Measurements from ENCODE around the gene PPA1. TPM values are rescaled to one million over a fixed set of nuclear protein-coding genes. Genes with fewer than 3 reads are reported as not detected.
"Not testable (repeated sequence)": the region's sequence is repeated elsewhere in the genome, so short reads cannot be mapped to it uniquely, and the experiment has no call there.

Gene PPA1
- total RNA-seq, 4 donors from 2014 or later, result 147 to 169 (median 150) TPM

- Histone ChIP-seq H3K4me3 (no peak overlapping the region), H3K4me1 (peaks cover 0 to 72% (median 19%) of the 10 kb centered on the region in 4 donors), H3K9me3 (no peaks in the 10 kb centered on the region), H3K27ac (peak overlapping the region in 1 of 4 donors; percentile 1), H3K36me3 (peaks cover 0 to 33% (median 7%) of the 10 kb centered on the region in 3 donors), H3K27me3 (no peaks in the 10 kb centered on the region)
- no peak for DNase-seq (ENCODE audit: low spot score in 2 of 2)
- 65 to 71% methylated on average over 1 of the region's 1 CpG for WGBS, 2 donors
- TF ChIP-seq CTCF (IDR thresholded peaks at IDR 0.05) (no peak), EP300 (IDR thresholded peaks at IDR 0.05) (no peak), POLR2A (IDR thresholded peaks at IDR 0.05) (no peak)
Observed at GRCh38 chr10:70162892-70163201, 70.4 kb downstream of the PPA1 start.

- Histone ChIP-seq H3K4me3 (no peak overlapping the region), H3K9me3 (no peaks in the 10 kb centered on the region), H3K27ac (peak overlapping the region in 1 of 4 donors; percentile 1), H3K27me3 (no peaks in the 10 kb centered on the region), H3K4me1 (peaks cover 0 to 66% (median 16%) of the 10 kb centered on the region in 4 donors), H3K36me3 (peaks cover 0 to 33% (median 7%) of the 10 kb centered on the region in 3 donors)
- WGBS, 2 donors, result 85 to 90% methylated on average over 2 of the region's 2 CpGs
- TF ChIP-seq EP300 (IDR thresholded peaks at IDR 0.05), result no peak
- no peak for TF ChIP-seq CTCF (IDR thresholded peaks at IDR 0.05)
- no peak for TF ChIP-seq POLR2A (IDR thresholded peaks at IDR 0.05)
- no peak for DNase-seq (ENCODE audit: low spot score in 2 of 2)
Observed at GRCh38 chr10:70162151-70162891, 70.9 kb downstream of the PPA1 start.

GRCh38 chr10:70160798-70161197, 72.4 kb downstream of the PPA1 start:
- TF ChIP-seq POLR2A (IDR thresholded peaks at IDR 0.05) (no peak), CTCF (IDR thresholded peaks at IDR 0.05) (no peak), EP300 (IDR thresholded peaks at IDR 0.05) (no peak)
- WGBS, 2 donors, result 45 to 63% methylated on average over 1 of the region's 1 CpG
- DNase-seq (ENCODE audit: low spot score in 2 of 2), result no peak
- H3K27me3 ChIP-seq, result no peaks in the 10 kb centered on the region
- peaks cover 0 to 47% (median 7%) of the 10 kb centered on the region in 3 donors for H3K36me3 ChIP-seq
- H3K4me3 ChIP-seq, result no peak overlapping the region
- H3K4me1 ChIP-seq, result peaks cover 0 to 53% (median 12%) of the 10 kb centered on the region in 4 donors
- H3K9me3 ChIP-seq, result no peaks in the 10 kb centered on the region
- no peak overlapping the region for H3K27ac ChIP-seq

- H3K27me3 ChIP-seq; H3K27ac ChIP-seq; H3K9me3 ChIP-seq; DNase-seq (ENCODE audit: low spot score in 2 of 2); H3K4me3 ChIP-seq: not testable (repeated sequence)
- Histone ChIP-seq H3K36me3 (peaks cover 0 to 61% (median 13%) of the 10 kb centered on the region in 3 donors), H3K4me1 (peaks cover 0 to 42% (median 12%) of the 10 kb centered on the region in 4 donors)
- 94 to 96% methylated on average over 3 of the region's 3 CpGs for WGBS, 2 donors
Observed at GRCh38 chr10:70159366-70159765, 73.9 kb downstream of the PPA1 start.

- DNase-seq (ENCODE audit: low spot score in 2 of 2), result no peak
- H3K9me3 ChIP-seq, result no peaks in the 10 kb centered on the region
- 41 to 53% methylated on average over 2 of the region's 2 CpGs for WGBS, 2 donors
- H3K27ac ChIP-seq, result no peak overlapping the region
- TF ChIP-seq CTCF (IDR thresholded peaks at IDR 0.05) (no peak), EP300 (IDR thresholded peaks at IDR 0.05) (no peak), POLR2A (IDR thresholded peaks at IDR 0.05) (no peak)
- peaks cover 0 to 31% (median 4%) of the 10 kb centered on the region in 4 donors for H3K4me1 ChIP-seq
- no peaks in the 10 kb centered on the region for H3K27me3 ChIP-seq
- H3K36me3 ChIP-seq, result peaks cover 3 to 71% (median 13%) of the 10 kb centered on the region in 3 donors
- H3K4me3 ChIP-seq, result no peak overlapping the region
Observed at GRCh38 chr10:70158113-70158512, 75.1 kb downstream of the PPA1 start.
